ENCODE results near the gene CACNA1C.

The CACNA1C gene

GRCh38 chr12:2208837-2209635, 156.2 kb downstream of the CACNA1C start:
- DNase-seq (ENCODE audit: insufficient read length, low spot score), result no peak
- TF ChIP-seq POLR2A (IDR thresholded peaks at IDR 0.05; ENCODE audit: low read depth, low read length) (no peak), POU2F2 (IDR thresholded peaks at IDR 0.05; ENCODE audit: low read depth, low read length) (no peak), SPI1 (IDR thresholded peaks at IDR 0.05; ENCODE audit: low read depth, low read length) (no peak), POLR2AphosphoS5 (IDR thresholded peaks at IDR 0.05; ENCODE audit: low read depth, low read length) (no peak), TAF1 (IDR thresholded peaks at IDR 0.05; ENCODE audit: low read depth, low read length) (no peak), PAX5 (IDR thresholded peaks at IDR 0.05; ENCODE audit: insufficient read depth, low read length, severe bottlenecking) (no peak)
- FAIRE-seq, result no peak

DNA sequence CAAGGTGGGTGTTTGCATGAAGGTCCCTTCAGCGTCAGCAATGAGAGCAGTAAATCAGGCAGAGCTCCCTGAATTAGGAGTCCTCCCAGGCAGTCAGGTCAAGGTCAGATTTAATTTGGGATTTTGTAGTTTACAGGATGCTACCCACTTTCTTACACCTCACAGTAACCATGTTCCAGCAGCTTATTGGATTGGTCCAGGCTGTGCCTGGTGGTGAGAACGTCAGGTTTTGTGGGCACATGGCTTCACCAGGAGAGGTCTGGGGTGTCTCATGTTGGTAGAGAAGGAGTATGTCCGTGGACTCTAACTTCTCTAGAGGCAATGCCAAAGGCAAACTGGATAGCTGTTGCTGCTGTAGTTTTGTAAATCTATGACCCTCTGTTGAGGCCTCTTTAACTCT, 158.3 kb downstream of the CACNA1C start:
- DNase-seq (ENCODE audit: insufficient read length, low spot score) (no peak), FAIRE-seq (no peak)
- TF ChIP-seq POLR2A (IDR thresholded peaks at IDR 0.05; ENCODE audit: low read depth, low read length), result no peak
- TF ChIP-seq POU2F2 (IDR thresholded peaks at IDR 0.05; ENCODE audit: low read depth, low read length), result no peak
- TF ChIP-seq POLR2AphosphoS5 (IDR thresholded peaks at IDR 0.05; ENCODE audit: low read depth, low read length), result no peak
- TF ChIP-seq TAF1 (IDR thresholded peaks at IDR 0.05; ENCODE audit: low read depth, low read length), result no peak
- no peak for TF ChIP-seq PAX5 (IDR thresholded peaks at IDR 0.05; ENCODE audit: insufficient read depth, low read length, severe bottlenecking)

- TF ChIP-seq SPI1 (IDR thresholded peaks at IDR 0.05; ENCODE audit: low read depth, low read length), result peak; percentile 50; the same call in 1 of the 2 replicates
- TF ChIP-seq TAF1 (IDR thresholded peaks at IDR 0.05; ENCODE audit: low read depth, low read length), result no peak
- no peak for TF ChIP-seq POLR2A (IDR thresholded peaks at IDR 0.05; ENCODE audit: low read depth, low read length)
- TF ChIP-seq PAX5 (IDR thresholded peaks at IDR 0.05; ENCODE audit: insufficient read depth, low read length, severe bottlenecking), result no peak
- no peak for DNase-seq (ENCODE audit: insufficient read length, low spot score)
- no peak for FAIRE-seq
These were observed 159.8 kb downstream of the CACNA1C start for GRCh38 chr12:2212537-2212936.

- TF ChIP-seq POU2F2 (IDR thresholded peaks at IDR 0.05; ENCODE audit: low read depth, low read length) (no peak), POLR2A (IDR thresholded peaks at IDR 0.05; ENCODE audit: low read depth, low read length) (no peak), TAF1 (IDR thresholded peaks at IDR 0.05; ENCODE audit: low read depth, low read length) (no peak), SPI1 (IDR thresholded peaks at IDR 0.05; ENCODE audit: low read depth, low read length) (no peak), POLR2AphosphoS5 (IDR thresholded peaks at IDR 0.05; ENCODE audit: low read depth, low read length) (no peak), PAX5 (IDR thresholded peaks at IDR 0.05; ENCODE audit: insufficient read depth, low read length, severe bottlenecking) (no peak)
- no peak for FAIRE-seq
- DNase-seq (ENCODE audit: insufficient read length, low spot score), result no peak
These were observed 160.4 kb downstream of the CACNA1C start for GRCh38 chr12:2212971-2213869.

DNA sequence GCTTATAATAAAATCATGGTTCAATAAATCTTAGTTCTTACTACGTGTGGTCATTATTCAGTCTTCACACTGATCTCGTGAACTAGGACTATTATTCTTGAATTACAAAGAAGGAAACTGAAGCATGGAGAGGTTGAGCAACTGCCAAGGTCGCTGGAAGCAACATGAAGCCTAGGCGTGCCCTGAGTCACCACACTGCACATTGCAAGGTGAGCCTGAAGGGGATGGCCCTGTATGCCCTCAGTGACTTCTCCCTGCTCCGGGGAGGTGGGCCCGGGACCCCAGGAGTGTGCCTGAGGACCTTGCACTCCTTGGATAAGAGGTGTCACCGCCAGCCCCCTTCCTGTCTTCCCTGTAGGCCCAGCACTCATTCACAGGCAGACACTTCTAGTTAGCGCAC, 161.6 kb downstream of the CACNA1C start:
- DNase-seq (ENCODE audit: insufficient read length, low spot score), result no peak
- FAIRE-seq, result no peak

DNA sequence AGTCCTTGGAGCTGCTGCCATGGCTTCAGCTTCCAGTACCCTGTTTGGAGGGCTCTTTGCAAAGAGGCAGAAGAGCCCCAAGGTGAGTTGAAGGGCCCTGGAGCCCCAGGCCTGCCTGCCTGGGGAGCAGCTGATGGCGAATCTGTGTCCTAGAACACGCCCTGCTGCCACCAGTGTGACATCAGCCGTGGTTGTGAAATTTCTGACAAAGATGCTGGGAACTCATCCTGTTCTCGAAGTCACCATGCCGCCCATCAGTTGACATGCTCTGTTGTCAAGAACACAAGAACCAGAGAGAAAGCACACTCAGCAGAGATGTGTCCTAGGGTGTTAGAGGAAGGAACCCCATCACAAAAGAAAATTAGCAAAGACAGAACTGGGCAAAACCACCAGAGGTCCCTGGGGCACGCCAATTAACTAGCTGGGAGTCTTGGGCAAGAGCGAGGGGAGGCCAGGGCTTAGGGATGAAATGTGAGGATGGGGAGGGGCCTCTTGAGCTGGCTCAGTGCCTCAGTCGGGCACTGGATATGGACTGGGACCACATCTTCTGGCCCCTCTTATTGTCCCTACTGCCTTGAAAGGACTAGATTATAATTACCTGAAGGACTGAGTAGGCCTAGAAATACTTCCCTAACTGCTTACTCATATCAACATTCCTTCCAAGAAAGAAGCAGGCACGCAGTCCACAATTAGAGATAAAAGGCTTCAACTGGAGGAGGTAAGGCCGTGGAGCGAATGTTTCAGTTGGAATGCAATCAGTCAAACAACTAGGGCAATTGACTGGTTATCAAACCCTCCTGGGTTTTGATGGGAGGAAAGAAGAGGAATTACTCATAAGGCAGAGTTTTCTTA, 163.1 kb downstream of the CACNA1C start:
- no peak for FAIRE-seq
- no peak for TF ChIP-seq TAF1 (IDR thresholded peaks at IDR 0.05; ENCODE audit: low read depth, low read length)
- no peak for TF ChIP-seq SPI1 (IDR thresholded peaks at IDR 0.05; ENCODE audit: low read depth, low read length)
- no peak for TF ChIP-seq POLR2AphosphoS5 (IDR thresholded peaks at IDR 0.05; ENCODE audit: low read depth, low read length)
- TF ChIP-seq POU2F2 (IDR thresholded peaks at IDR 0.05; ENCODE audit: low read depth, low read length), result no peak
- no peak for TF ChIP-seq POLR2A (IDR thresholded peaks at IDR 0.05; ENCODE audit: low read depth, low read length)
- no peak for TF ChIP-seq PAX5 (IDR thresholded peaks at IDR 0.05; ENCODE audit: insufficient read depth, low read length, severe bottlenecking)
- DNase-seq (ENCODE audit: insufficient read length, low spot score), result no peak

More for the DNA sequence above, 161.6 kb downstream of the CACNA1C start:
- TF ChIP-seq TAF1 (IDR thresholded peaks at IDR 0.05; ENCODE audit: low read depth, low read length), result no peak
- no peak for TF ChIP-seq POLR2A (IDR thresholded peaks at IDR 0.05; ENCODE audit: low read depth, low read length)
- TF ChIP-seq POLR2AphosphoS5 (IDR thresholded peaks at IDR 0.05; ENCODE audit: low read depth, low read length), result no peak
- no peak for TF ChIP-seq SPI1 (IDR thresholded peaks at IDR 0.05; ENCODE audit: low read depth, low read length)
- no peak for TF ChIP-seq POU2F2 (IDR thresholded peaks at IDR 0.05; ENCODE audit: low read depth, low read length)
- no peak for TF ChIP-seq PAX5 (IDR thresholded peaks at IDR 0.05; ENCODE audit: insufficient read depth, low read length, severe bottlenecking)

DNA sequence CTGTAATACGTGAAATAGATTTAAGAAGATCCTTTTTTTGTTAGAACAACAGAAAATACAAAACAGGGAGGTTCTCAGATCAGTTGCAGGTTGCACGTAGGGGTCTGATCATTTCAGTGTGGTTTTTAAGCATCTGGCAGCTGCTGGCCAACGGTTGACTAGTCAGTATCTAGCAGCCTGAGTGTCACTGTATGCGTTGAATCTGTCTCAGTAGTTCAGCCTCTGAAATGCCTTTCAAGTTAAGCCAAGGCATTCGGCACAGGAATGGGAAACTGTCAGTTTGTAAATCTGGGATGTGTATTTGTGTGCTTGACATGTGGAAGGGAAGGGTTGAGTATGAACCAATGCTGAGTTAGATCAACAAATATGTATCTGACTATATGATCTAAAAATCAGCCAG, 165.9 kb downstream of the CACNA1C start:
- no peak for TF ChIP-seq TAF1 (IDR thresholded peaks at IDR 0.05; ENCODE audit: low read depth, low read length)
- DNase-seq (ENCODE audit: insufficient read length, low spot score), result no peak
- FAIRE-seq, result no peak

- DNase-seq (ENCODE audit: insufficient read length, low spot score), result no peak
- FAIRE-seq, result no peak
- no peak for TF ChIP-seq POU2F2 (IDR thresholded peaks at IDR 0.05; ENCODE audit: low read depth, low read length)
- TF ChIP-seq PAX5 (IDR thresholded peaks at IDR 0.05; ENCODE audit: insufficient read depth, low read length, severe bottlenecking), result no peak
- no peak for TF ChIP-seq POLR2AphosphoS5 (IDR thresholded peaks at IDR 0.05; ENCODE audit: low read depth, low read length)
- TF ChIP-seq POLR2A (IDR thresholded peaks at IDR 0.05; ENCODE audit: low read depth, low read length), result no peak
- no peak for TF ChIP-seq SPI1 (IDR thresholded peaks at IDR 0.05; ENCODE audit: low read depth, low read length)
- no peak for TF ChIP-seq TAF1 (IDR thresholded peaks at IDR 0.05; ENCODE audit: low read depth, low read length)
These were observed 168.3 kb downstream of the CACNA1C start for GRCh38 chr12:2221030-2221621.

Measured in GM12891 (cell line).